Left ventricle myocardium inferior (tissue), 1 donor: ENCODE measurements around the gene CERS5. TPM values are rescaled to one million over a fixed set of nuclear protein-coding genes. Genes with fewer than 3 reads are reported as not detected.

Experiments used
- DNase-seq: peaks from one replicate; pipeline ENCODE4 v3.0.0-alpha.2; 2020
- H3K27ac ChIP-seq: fragments of 200-600 bp; replicated peaks from 2 replicates; pipeline ENCODE4 v1.8.0; 2021
- H3K27me3 ChIP-seq: fragments of 200-600 bp; 2 replicates; pipeline ENCODE4 v1.8.0; 2021; ENCODE audit warnings: low read depth
- H3K36me3 ChIP-seq: fragments of 200-600 bp; 2 replicates; pipeline ENCODE4 v1.8.0; 2021
- H3K4me1 ChIP-seq: fragments of 200-600 bp; 2 replicates; pipeline ENCODE4 v1.8.0; 2021
- H3K4me3 ChIP-seq: fragments of 200-600 bp; 2 replicates; pipeline ENCODE4 v1.8.0; 2021; ENCODE audit warnings: mild to moderate bottlenecking, moderate library complexity
- H3K9me3 ChIP-seq: fragments of 200-600 bp; replicated peaks from 2 replicates; pipeline ENCODE4 v1.8.0; 2021
- intact Hi-C: fragments of 100-400 bp; cut with micrococcal nuclease; formaldehyde crosslinking; loops from one replicate; pipeline ENCODE4 v1.11.0; 2022
- total RNA-seq: library from RNA; stranded (reverse); fragmentation: NEBNext Ultra II Directional; extraction: Animal tissue kit (Norgen Biotek cat#: 25700); gene quantifications from one replicate; pipeline ENCODE4 v1.2.1, GENCODE V29; 2021
- TF ChIP-seq, protein P1 (sequence below): fragments of 200-600 bp; IDR thresholded peaks from 2 replicates; pipeline ENCODE4 v1.8.0; 2021; ENCODE audit warnings: antibody characterized with exemption, mild to moderate bottlenecking, borderline replicate concordance
- donor health status: DM: no; HTN: yes; CAD: no; lungs with severe emphysema.

CERS5 gene
- total RNA-seq, 1 donor from 2014 or later: 7.6 TPM

DNA sequence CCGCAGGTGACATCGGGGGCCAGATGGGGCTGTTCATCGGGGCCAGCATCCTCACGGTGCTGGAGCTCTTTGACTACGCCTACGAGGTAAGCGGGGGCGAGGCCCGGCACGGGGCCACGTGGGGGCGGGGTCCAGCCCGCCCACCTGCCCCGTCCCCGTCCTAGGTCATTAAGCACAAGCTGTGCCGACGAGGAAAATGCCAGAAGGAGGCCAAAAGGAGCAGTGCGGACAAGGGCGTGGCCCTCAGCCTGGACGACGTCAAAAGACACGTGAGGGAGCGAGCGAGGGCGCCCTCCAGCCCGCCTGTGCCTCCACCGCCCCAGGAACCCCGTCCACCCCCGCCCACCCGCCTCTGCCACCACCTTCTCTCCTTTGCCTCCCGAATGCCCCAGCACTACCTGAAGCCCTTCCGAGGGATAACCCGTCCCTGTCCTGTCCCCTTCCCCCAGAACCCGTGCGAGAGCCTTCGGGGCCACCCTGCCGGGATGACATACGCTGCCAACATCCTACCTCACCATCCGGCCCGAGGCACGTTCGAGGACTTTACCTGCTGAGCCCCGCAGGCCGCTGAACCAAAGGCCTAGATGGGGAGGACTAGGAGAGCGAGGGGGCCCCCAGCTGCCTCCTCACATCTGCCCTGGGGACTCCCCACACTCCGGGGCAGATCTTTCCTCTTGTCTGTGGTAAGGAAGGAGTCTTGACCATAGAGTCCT, 85.9 kb downstream of the CERS5 start:
- intact Hi-C loops: no loop called here
- no peak overlapping the region for H3K27ac ChIP-seq
- no peak for DNase-seq
- TF ChIP-seq, protein P1, sequence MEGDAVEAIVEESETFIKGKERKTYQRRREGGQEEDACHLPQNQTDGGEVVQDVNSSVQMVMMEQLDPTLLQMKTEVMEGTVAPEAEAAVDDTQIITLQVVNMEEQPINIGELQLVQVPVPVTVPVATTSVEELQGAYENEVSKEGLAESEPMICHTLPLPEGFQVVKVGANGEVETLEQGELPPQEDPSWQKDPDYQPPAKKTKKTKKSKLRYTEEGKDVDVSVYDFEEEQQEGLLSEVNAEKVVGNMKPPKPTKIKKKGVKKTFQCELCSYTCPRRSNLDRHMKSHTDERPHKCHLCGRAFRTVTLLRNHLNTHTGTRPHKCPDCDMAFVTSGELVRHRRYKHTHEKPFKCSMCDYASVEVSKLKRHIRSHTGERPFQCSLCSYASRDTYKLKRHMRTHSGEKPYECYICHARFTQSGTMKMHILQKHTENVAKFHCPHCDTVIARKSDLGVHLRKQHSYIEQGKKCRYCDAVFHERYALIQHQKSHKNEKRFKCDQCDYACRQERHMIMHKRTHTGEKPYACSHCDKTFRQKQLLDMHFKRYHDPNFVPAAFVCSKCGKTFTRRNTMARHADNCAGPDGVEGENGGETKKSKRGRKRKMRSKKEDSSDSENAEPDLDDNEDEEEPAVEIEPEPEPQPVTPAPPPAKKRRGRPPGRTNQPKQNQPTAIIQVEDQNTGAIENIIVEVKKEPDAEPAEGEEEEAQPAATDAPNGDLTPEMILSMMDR: no peak
- H3K36me3 ChIP-seq: no peaks in the 10 kb centered on the region
- H3K4me3 ChIP-seq: no peak overlapping the region
- peaks cover 26% of the 10 kb centered on the region for H3K4me1 ChIP-seq
- H3K9me3 ChIP-seq: no peaks in the 10 kb centered on the region
- H3K27me3 ChIP-seq: peaks cover 7% of the 10 kb centered on the region

DNA sequence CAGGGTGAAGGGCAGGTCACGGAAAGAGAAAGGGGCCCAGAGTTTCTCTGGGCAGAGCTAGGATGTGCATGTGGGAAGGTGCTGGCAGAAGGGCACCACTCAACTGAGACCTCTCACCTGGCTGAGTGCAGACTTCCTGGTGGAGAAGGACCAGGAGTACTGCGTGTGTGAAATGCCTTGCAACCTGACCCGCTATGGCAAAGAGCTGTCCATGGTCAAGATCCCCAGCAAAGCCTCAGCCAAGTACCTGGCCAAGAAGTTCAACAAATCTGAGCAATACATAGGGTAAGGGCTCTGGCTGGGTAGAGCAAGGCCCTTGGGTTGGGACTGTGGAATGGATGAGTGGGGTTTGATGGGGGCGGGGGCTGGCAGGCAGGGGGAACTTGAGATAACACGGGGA, 87.4 kb downstream of the CERS5 start:
- Histone ChIP-seq H3K27ac (no peak overlapping the region), H3K9me3 (no peaks in the 10 kb centered on the region), H3K4me1 (peaks cover 19% of the 10 kb centered on the region), H3K27me3 (peaks cover 7% of the 10 kb centered on the region), H3K4me3 (no peak overlapping the region), H3K36me3 (no peaks in the 10 kb centered on the region)
- no peak for DNase-seq
- intact Hi-C loops: loop anchor here (5.0 kb wide), 1 partner anchor 98 kb away; no protein-coding TSS in a partner anchor
- TF ChIP-seq, protein P1: no peak

Other genes starting within 250 kb of the CERS5 start
- gene AQP2, start 216.6 kb downstream of the CERS5 start, total RNA-seq: not detected
- gene AQP5, start 205.5 kb downstream of the CERS5 start, total RNA-seq: 0.41 TPM
- gene AQP6, start 194.4 kb downstream of the CERS5 start, total RNA-seq: not detected
- gene RACGAP1, start 141.9 kb downstream of the CERS5 start, total RNA-seq: 5.4 TPM
- gene ASIC1, start 109.8 kb downstream of the CERS5 start, total RNA-seq: 0.96 TPM
- gene SMARCD1, start 82.0 kb downstream of the CERS5 start, total RNA-seq: 15.4 TPM
- 9.0 TPM for gene GPD1, start 63.4 kb downstream of the CERS5 start, total RNA-seq
- gene COX14, start 55.1 kb downstream of the CERS5 start, total RNA-seq: 195 TPM
- 17.1 TPM for gene LIMA1, start 116.2 kb upstream of the CERS5 start, total RNA-seq
- gene FAM186A, start 229.2 kb upstream of the CERS5 start, total RNA-seq: not detected
- 69.0 TPM for gene LARP4, start 233.5 kb upstream of the CERS5 start, total RNA-seq